Endothelial cell of umbilical vein (primary cell): ENCODE results near the gene CBFA2T3. TPM values are rescaled to one million over a fixed set of nuclear protein-coding genes. Genes with fewer than 3 reads are reported as not detected.

ENCODE experiments used
- BruUV-seq: library from RNA; stranded (reverse); fragments of 400-500 nt; replicated peaks from 2 replicates; lab custom pipeline; 2021; lab: Mats Ljungman, UMichigan
- CTCF ChIA-PET: fragments of 300-600, 350-600 bp; sonication (Branson Sonifier 250); formaldehyde crosslinking; loops from one replicate; lab custom pipeline; 2021; ENCODE audit warnings: antibody characterized with exemption, inconsistent platforms; lab: Charles Lee
- POLR2A ChIA-PET: fragments of 300-600, 350-600 bp; sonication (Branson Sonifier 250); formaldehyde crosslinking; loops from one replicate; lab custom pipeline; 2021; ENCODE audit warnings: antibody characterized with exemption, inconsistent platforms; lab: Charles Lee
- DNase-seq: peaks from one replicate; pipeline ENCODE4 v3.0.0-alpha.2; 2011; ENCODE audit warnings: low read depth, low spot score
- FAIRE-seq: peaks from 2 replicates; lab custom pipeline; 2011; peaks lifted over from hg19 to GRCh38; lab: Jason Lieb, UNC
- H2AFZ ChIP-seq: 2 replicates; pipeline ENCODE4 v1.6.0; 2012; ENCODE audit warnings: low read depth, low read length, control low read depth, inconsistent platforms
- H3K27ac ChIP-seq: 2 replicates; pipeline ENCODE4 v1.5.1; 2011; ENCODE audit warnings: low read depth, mild to moderate bottlenecking, control low read depth, low read length, moderate library complexity; ENCODE audit not compliant: insufficient read depth
- H3K27me3 ChIP-seq, 2 experiments: 2 replicates each; pipeline versions ENCODE4 v1.6.0 to v1.6.1; 2011; ENCODE audit warnings: low read length in 2 of 2, mixed read lengths in 1 of 2; ENCODE audit not compliant: control insufficient read depth in 2 of 2, insufficient read depth in 2 of 2
- H3K36me3 ChIP-seq, 2 experiments: 2 replicates in 1 of 2; 3 replicates in 1 of 2; pipeline ENCODE4 v1.5.1; 2011; ENCODE audit warnings: low read length in 2 of 2, mild to moderate bottlenecking in 1 of 2, moderate library complexity in 1 of 2; ENCODE audit not compliant: control insufficient read depth in 2 of 2, insufficient read depth in 2 of 2; ENCODE audit errors: extremely low read depth in 1 of 2
- H3K4me1 ChIP-seq: 3 replicates; pipeline ENCODE4 v1.5.1; 2011; ENCODE audit warnings: mild to moderate bottlenecking, low read length; ENCODE audit not compliant: control insufficient read depth, insufficient read depth; ENCODE audit errors: extremely low read depth
- H3K4me2 ChIP-seq: 2 replicates; pipeline ENCODE4 v1.6.1; 2011; ENCODE audit warnings: low read length, control low read depth, mixed read lengths; ENCODE audit not compliant: insufficient read depth
- H3K4me3 ChIP-seq, 3 experiments: fragments of 200-600 bp in 1 of 3; sonication (generic), shearing (Covaris generic) in 1 of 3; replicated peaks in 1 of 3; 2 replicates each; pipeline ENCODE4 v1.5.1; 2011 to 2016; ENCODE audit warnings: control low read depth in 3 of 3, low read length in 3 of 3, mild to moderate bottlenecking in 2 of 3, inconsistent platforms in 1 of 3, low read depth in 1 of 3, moderate library complexity in 1 of 3; ENCODE audit not compliant: insufficient read depth in 1 of 3
- H3K79me2 ChIP-seq: 2 replicates; pipeline ENCODE4 v1.6.0; 2012; ENCODE audit warnings: low read length, inconsistent platforms; ENCODE audit not compliant: control insufficient read depth, insufficient read depth
- H3K9ac ChIP-seq: replicated peaks from 2 replicates; pipeline ENCODE3; 2011; ENCODE audit warnings: low read length, control low read depth; ENCODE audit not compliant: insufficient read depth; ENCODE audit errors: extremely low read depth
- H3K9me1 ChIP-seq: replicated peaks from 3 replicates; pipeline ENCODE4 v1.6.0; 2011; ENCODE audit warnings: mild to moderate bottlenecking, low read length; ENCODE audit not compliant: control insufficient read depth, insufficient read depth; ENCODE audit errors: extremely low read depth
- H3K9me3 ChIP-seq: replicated peaks from 2 replicates; pipeline ENCODE4 v1.5.1; 2012; ENCODE audit warnings: low read length, inconsistent platforms; ENCODE audit not compliant: control insufficient read depth, insufficient read depth
- H4K20me1 ChIP-seq: replicated peaks from 2 replicates; pipeline ENCODE3; 2011; ENCODE audit warnings: mild to moderate bottlenecking, low read length; ENCODE audit not compliant: control insufficient read depth, insufficient read depth; ENCODE audit errors: extremely low read depth
- EZH2 ChIP-seq: IDR thresholded peaks from 2 replicates; pipeline ENCODE4 v1.6.1; 2012; ENCODE audit warnings: borderline replicate concordance, low read depth, mild to moderate bottlenecking, moderate library complexity, low read length, inconsistent platforms; ENCODE audit not compliant: severe bottlenecking
- FOS ChIP-seq: IDR thresholded peaks from 2 replicates; pipeline ENCODE4 v1.6.1; 2011; ENCODE audit warnings: mild to moderate bottlenecking, low read length, moderate library complexity, borderline replicate concordance; ENCODE audit not compliant: insufficient read depth
- GATA2 ChIP-seq: IDR thresholded peaks from 2 replicates; pipeline ENCODE4 v1.7.0; 2011; ENCODE audit warnings: low read depth, mild to moderate bottlenecking, moderate library complexity, mixed read lengths, low read length; ENCODE audit not compliant: insufficient read length, insufficient read depth
- JUN ChIP-seq: IDR thresholded peaks from 2 replicates; pipeline ENCODE4 v1.6.1; 2011; ENCODE audit warnings: borderline replicate concordance, low read depth; ENCODE audit not compliant: insufficient read length, insufficient read depth
- MYC ChIP-seq: IDR thresholded peaks from one replicate; pipeline ENCODE4 v1.6.1; 2011; ENCODE audit warnings: mild to moderate bottlenecking, low read depth, low read length
- POLR2A ChIP-seq: IDR thresholded peaks from 2 replicates; pipeline ENCODE4 v1.6.1; 2012; ENCODE audit warnings: low read depth, mild to moderate bottlenecking, control low read depth, low read length
- POLR2AphosphoS5 ChIP-seq: IDR thresholded peaks from 2 replicates; pipeline ENCODE4 v1.6.1; 2012; ENCODE audit warnings: low read depth, mild to moderate bottlenecking, control low read depth, low read length, moderate library complexity; ENCODE audit not compliant: insufficient read depth
- dilution Hi-C: fragments of 300-500 bp; cut with MboI; formaldehyde crosslinking; loops from one replicate; pipeline ENCODE4 v1.15.0; 2019; ENCODE audit warnings: low sequenced_read_pairs; ENCODE audit not compliant: extremely low pct_ligation_motif_present
- intact Hi-C: fragments of 100-400 bp; cut with micrococcal nuclease; formaldehyde crosslinking; loops from one replicate; pipeline ENCODE4 v1.10.0; 2022
- polyA plus RNA-seq, 4 experiments: library from polyadenylated mRNA; depleted of rRNA in 3 of 4; stranded (reverse) in 3 of 4; unstranded in 1 of 4; fragments of >200 nt; gene quantifications; 2 replicates each; pipeline versions ENCODE4 v1.2.1 to v1.2.3, GENCODE V29; 2011 to 2012; ENCODE audit warnings: missing spikeins in 1 of 4
- total RNA-seq: library from RNA; stranded (reverse); gene quantifications from 2 replicates; pipeline ENCODE4 v1.2.3, GENCODE V29; 2021
- TF ChIP-seq, protein P1 (sequence below): IDR thresholded peaks from 2 replicates; pipeline ENCODE4 v1.6.1; 2011; ENCODE audit not compliant: insufficient read depth, insufficient read length
- TF ChIP-seq, protein P2 (sequence below), 2 donors: IDR thresholded peaks; 1 replicate in 1 of 2; 2 replicates in 1 of 2; pipeline ENCODE4 v1.5.1; 2011; ENCODE audit warnings: low read length in 2 of 2, mild to moderate bottlenecking in 2 of 2, moderate library complexity in 2 of 2, control low read depth in 1 of 2, inconsistent platforms in 1 of 2, low read depth in 1 of 2; ENCODE audit not compliant: insufficient read depth in 1 of 2; ENCODE audit errors: extremely low read depth in 1 of 2

CBFA2T3 gene
- total and polyA plus RNA-seq, 2 donors (not counting 3 experiments of a cell fraction or from before 2014, with no cell fraction given), result not detected

DNA sequence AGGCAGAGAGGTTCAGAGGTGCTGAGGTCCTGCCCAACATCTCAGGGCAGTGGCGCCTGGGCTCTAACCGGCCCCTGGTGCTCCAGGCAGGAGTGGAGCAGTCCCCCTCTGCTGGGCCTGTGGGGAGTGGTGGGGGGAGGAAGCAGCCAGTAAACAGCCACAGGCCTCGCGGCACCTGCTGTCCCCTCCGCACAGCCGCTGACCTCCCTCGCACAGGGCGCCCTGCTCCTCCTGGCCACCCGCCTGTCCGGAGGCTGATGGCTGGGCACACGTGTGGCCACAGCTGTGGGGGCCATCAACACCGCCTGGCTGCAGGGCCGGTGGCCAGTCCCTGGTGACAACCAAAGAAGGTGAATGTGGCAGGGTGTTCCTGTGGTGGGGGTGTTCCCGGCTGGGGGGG, 73.7 kb downstream of the CBFA2T3 start:
- no TSS peak for BruUV-seq
- no peak for FAIRE-seq
- Histone ChIP-seq H3K36me3 (no peaks in the 10 kb centered on the region), H3K79me2 (no peaks in the 10 kb centered on the region), H3K4me1 (no peaks in the 10 kb centered on the region), H3K27me3 (no peaks in the 10 kb centered on the region), H3K4me2 (no peak overlapping the region), H2AFZ (no peak overlapping the region), H3K27ac (no peak overlapping the region), H3K4me3 (no peak overlapping the region), H3K9me3 (no peaks in the 10 kb centered on the region), H3K9me1 (no peaks in the 10 kb centered on the region), H3K9ac (no peak overlapping the region), H4K20me1 (no peaks in the 10 kb centered on the region)
- ChIA-PET POLR2A (no interaction called here), CTCF (no interaction called here)
- TF ChIP-seq, protein P1, sequence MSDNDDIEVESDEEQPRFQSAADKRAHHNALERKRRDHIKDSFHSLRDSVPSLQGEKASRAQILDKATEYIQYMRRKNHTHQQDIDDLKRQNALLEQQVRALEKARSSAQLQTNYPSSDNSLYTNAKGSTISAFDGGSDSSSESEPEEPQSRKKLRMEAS, result no peak
- TF ChIP-seq JUN, result no peak
- TF ChIP-seq, protein P2, sequence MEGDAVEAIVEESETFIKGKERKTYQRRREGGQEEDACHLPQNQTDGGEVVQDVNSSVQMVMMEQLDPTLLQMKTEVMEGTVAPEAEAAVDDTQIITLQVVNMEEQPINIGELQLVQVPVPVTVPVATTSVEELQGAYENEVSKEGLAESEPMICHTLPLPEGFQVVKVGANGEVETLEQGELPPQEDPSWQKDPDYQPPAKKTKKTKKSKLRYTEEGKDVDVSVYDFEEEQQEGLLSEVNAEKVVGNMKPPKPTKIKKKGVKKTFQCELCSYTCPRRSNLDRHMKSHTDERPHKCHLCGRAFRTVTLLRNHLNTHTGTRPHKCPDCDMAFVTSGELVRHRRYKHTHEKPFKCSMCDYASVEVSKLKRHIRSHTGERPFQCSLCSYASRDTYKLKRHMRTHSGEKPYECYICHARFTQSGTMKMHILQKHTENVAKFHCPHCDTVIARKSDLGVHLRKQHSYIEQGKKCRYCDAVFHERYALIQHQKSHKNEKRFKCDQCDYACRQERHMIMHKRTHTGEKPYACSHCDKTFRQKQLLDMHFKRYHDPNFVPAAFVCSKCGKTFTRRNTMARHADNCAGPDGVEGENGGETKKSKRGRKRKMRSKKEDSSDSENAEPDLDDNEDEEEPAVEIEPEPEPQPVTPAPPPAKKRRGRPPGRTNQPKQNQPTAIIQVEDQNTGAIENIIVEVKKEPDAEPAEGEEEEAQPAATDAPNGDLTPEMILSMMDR (IDR thresholded peaks at IDR 0.05; ENCODE audit: extremely low read depth in 1 of 2, insufficient read depth in 1 of 2, low read depth in 1 of 2, low read length in 2 of 2), result no peak
- no peak for TF ChIP-seq GATA2
- TF ChIP-seq POLR2AphosphoS5, result no peak
- no peak for TF ChIP-seq MYC
- no peak for TF ChIP-seq FOS
- TF ChIP-seq POLR2A, result no peak
- no peak for TF ChIP-seq EZH2
- intact Hi-C loops (no loop called here), dilution Hi-C loops (no loop called here)
- no peak for DNase-seq
